Measurements from ENCODE around the gene MVD.
A peak's percentile ranks its signal among the peaks of the same experiment; 100 is the strongest.
"Not testable (repeated sequence)": the region's sequence is repeated elsewhere in the genome, so short reads cannot be mapped to it uniquely, and the experiment has no call there.

Gene MVD

DNA sequence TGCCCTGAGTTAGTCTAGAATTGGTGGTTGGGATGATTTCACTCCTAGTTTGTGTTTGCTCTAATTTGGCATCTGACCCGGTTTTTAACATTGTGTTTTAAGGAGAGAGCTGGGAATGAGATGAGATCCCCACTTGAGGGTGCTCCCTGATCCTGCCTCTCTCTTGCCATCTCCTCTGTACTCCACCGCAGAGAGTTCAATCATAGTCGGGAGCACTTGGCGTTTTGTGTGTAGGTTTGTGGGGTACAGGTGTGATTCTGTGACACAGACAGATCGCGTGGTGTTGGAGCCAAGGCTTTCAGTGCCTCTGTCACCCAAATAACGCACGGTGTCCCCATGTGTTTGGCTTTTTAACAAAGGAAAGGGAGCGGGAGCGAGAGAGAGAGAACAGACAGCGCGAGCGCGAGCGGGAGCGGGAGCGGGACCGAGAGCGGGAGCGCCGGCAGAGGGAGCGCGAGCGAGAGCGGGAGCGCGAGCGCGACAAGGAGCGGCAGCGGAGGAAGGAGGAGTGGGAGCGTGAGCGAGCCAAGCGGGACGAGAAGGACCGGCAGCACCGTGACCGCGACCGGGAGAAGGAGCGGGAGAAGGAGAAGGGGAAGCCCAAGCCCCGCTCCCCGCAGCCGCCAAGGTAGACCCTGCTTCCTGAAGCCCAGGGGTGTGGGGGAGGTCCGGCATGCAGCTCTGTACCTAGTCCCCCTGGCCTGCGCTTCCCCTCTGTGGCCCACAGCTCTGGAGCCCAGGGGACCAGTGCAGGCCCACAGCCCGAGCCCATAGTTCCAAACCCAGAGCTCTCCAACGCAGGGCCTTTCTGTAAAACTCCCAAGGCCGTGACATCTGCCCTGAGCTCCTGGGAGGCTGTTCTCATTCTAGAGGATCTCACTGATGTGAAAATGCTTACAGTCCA lies 51.7 kb downstream of the MVD start:
- Mint-ChIP-seq H3K27me3 (no peaks in the 10 kb centered on the region), H3K27ac (no peak overlapping the region), H3K4me3 (no peak overlapping the region), H3K36me3 (peaks cover 64% of the 10 kb centered on the region), H3K4me1 (peaks cover 34% of the 10 kb centered on the region), H3K9me3 (no peaks in the 10 kb centered on the region)
- ATAC-seq, result no peak

DNA sequence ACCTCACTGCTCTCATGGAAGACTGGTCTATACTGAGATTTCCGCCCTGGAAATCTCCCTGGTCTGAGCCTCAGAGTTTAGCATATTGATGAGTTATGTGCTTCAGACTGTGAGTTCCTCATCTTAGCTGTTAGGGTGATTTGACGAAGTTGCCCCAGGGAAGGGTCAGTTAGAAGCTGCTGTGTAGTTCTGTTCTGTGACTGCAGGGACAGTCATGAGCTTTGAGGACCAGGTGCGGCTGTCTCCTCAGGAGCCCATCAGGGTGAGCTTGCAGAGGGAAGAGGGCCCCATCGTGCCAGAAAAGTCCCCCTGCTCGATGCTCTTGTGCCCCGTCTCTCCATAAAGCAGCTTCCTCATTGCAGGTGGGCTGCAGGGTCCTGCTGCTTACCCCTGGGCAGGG lies 52.8 kb downstream of the MVD start:
- H3K27me3 Mint-ChIP-seq, result no peaks in the 10 kb centered on the region
- ATAC-seq, result no peak
- H3K9me3 Mint-ChIP-seq, result no peaks in the 10 kb centered on the region
- no peak overlapping the region for H3K27ac Mint-ChIP-seq
- peaks cover 64% of the 10 kb centered on the region for H3K36me3 Mint-ChIP-seq
- peaks cover 30% of the 10 kb centered on the region for H3K4me1 Mint-ChIP-seq
- H3K4me3 Mint-ChIP-seq, result no peak overlapping the region

DNA sequence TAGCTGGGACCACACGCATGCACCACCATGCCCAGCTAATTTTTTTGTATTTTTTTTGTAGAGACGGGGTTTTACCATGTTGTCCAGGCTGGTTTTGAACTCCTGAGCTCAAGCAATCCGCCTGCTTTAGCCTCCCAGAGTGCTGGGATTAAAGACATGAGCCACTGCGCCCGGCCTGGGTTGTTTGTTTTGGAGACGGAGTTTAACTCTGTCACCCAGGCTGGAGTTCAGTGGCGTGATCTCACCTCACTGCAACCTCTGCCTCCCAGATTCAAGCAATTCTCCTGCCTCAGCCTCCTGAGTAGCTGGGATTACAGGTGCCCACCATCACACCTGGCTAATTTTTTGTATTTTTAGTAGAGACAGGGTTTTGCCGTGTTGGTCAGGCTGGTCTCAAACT lies 53.5 kb downstream of the MVD start:
- Mint-ChIP-seq H3K4me1 (peaks cover 27% of the 10 kb centered on the region), H3K36me3 (peaks cover 59% of the 10 kb centered on the region)
- not testable (repeated sequence) for ATAC-seq, H3K27me3 Mint-ChIP-seq, H3K9me3 Mint-ChIP-seq, H3K4me3 Mint-ChIP-seq, H3K27ac Mint-ChIP-seq

DNA sequence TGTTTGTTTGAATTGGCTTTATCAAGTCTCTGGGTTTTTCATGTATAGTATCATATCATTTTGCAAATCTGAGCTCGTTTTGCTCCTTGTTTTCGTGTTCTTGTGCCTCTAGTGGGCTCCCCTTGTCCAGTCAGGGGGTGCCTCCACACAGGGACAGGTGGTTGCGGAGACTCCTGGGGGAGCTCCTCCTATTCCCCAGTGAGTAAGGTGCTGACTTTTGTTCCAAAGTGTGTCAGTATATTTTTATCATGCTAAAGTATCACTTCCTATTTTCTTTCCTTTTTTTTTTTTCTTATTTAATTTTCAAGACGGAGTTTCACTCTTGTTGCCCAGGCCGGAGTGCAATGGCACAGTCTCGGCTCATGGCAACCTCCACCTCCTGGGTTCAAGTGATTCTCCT lies 54.8 kb downstream of the MVD start:
- H3K36me3 Mint-ChIP-seq, result peaks cover 52% of the 10 kb centered on the region
- no peaks in the 10 kb centered on the region for H3K9me3 Mint-ChIP-seq
- peak; percentile 56 for ATAC-seq
- no peak overlapping the region for H3K4me3 Mint-ChIP-seq
- no peaks in the 10 kb centered on the region for H3K27me3 Mint-ChIP-seq
- no peak overlapping the region for H3K27ac Mint-ChIP-seq
- H3K4me1 Mint-ChIP-seq, result peaks cover 24% of the 10 kb centered on the region

DNA sequence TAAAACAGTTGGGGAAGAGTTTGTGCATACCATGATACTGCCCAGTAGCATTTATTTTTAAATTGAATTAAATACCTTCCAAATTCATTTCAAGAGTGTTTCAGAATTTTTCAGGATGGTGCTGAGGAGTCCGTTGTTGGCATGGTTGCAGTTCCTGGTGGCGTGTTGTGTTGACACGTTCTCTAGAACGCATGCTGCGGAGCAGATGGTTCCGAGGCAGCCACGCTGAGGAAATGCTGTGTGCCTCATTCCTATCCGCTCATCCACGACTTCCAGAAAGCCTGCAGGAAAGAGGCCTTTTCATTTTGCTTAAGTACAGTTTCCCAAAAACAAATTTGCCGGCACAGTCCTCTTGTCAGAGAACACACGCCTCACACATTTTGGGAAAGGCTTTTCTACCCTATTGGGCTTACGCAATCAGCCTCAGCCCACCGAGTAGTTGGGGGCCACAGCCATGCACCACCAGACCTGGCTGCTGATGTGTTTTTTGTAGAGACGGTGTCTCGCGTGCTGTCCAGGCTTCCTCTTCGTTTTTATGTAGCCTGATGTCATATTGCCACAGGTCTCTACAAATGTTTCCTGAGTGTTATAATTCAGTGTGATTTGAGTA lies 56.6 kb downstream of the MVD start:
- Mint-ChIP-seq H3K9me3 (no peaks in the 10 kb centered on the region), H3K4me3 (no peak overlapping the region), H3K27ac (no peak overlapping the region), H3K27me3 (no peaks in the 10 kb centered on the region), H3K36me3 (peaks cover 58% of the 10 kb centered on the region), H3K4me1 (peaks cover 28% of the 10 kb centered on the region)
- no peak for ATAC-seq

DNA sequence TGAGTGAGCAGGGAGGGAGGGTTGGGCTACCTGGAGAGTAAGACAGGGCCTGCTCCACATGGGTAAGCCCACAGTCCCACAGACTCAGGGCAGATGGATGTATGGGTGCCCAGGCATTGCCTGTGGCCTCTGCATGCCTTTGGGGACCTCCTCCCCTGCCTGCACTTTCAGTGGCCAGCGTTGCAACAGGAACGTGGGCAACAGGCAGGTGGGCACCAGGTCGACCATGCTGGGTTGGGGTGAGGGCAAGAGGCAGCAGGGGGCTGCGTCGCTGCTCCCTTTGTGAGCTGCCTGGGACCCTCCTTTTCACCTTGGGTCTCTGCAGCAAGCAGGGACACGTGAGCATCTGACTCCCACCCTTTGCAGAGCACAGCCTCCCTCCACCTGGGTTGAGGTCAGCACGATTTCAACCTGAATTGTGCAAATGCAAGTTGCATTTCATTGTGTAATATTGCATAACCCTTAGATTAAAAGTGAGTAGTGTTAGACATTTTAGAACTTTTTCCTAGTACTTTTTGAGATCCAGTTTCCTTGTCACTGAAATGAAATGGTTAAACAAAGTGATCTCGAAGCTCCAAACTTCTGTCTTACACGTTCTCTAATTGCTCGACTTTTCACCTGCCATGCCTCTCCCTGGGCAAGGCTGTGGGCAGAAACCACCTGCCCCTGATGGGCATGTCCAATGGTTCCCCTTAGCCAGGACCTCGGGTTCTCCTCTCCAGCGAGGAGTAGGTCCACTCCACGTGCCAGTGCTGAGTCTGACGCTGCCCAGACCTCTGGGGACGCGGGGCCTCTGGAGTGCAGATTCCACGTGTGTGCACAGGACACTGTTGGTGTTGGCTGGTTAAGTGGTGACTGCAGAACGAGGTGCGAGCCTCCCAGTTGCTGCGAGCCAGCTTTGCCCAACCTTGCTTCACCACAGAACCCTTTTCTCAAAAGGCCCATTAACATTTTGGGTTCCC lies 57.4 kb downstream of the MVD start:
- peaks cover 28% of the 10 kb centered on the region for H3K4me1 Mint-ChIP-seq
- peaks cover 58% of the 10 kb centered on the region for H3K36me3 Mint-ChIP-seq
- no peaks in the 10 kb centered on the region for H3K9me3 Mint-ChIP-seq
- no peak overlapping the region for H3K4me3 Mint-ChIP-seq
- no peak overlapping the region for H3K27ac Mint-ChIP-seq
- no peak for ATAC-seq
- H3K27me3 Mint-ChIP-seq, result no peaks in the 10 kb centered on the region

DNA sequence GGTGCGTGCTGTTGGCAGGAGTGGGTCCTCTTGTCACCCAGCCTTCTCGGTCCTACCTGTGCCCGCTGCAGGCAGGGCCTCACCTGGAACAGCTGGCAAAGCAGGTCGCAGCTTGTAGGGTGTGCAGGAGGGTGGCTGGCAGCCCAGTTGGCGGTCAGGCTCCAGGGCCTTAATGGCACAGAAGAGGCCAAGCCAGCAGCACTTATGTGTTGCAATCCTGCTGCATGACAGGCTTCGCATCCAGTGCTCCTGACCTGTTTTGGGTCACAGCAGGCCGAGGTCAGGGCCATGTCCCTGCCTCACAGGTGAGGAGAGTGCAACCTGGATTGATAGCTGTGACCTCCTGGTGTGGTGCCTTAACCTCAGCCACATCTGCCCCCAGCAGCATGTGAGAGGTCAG lies 60.8 kb downstream of the MVD start:
- Mint-ChIP-seq H3K36me3 (peaks cover 54% of the 10 kb centered on the region), H3K4me3 (no peak overlapping the region), H3K27ac (no peak overlapping the region), H3K9me3 (no peaks in the 10 kb centered on the region), H3K27me3 (no peaks in the 10 kb centered on the region), H3K4me1 (peaks cover 28% of the 10 kb centered on the region)
- no peak for ATAC-seq

All from stimulated activated memory B cell treated with anti-CD40 and anti-IgM and Interleukin-4, amounts not matched to agents 10 μg/mL and 1 μg/mL and 100 μg/mL, for 72 hours (primary cell).